Activated CD4-positive, alpha-beta memory T cell treated with anti-CD3 and anti-CD28 coated beads, Interleukin-2, amount 10 ng/mL, durations not matched to agents 7 days and 5 days (primary cell): ENCODE data around the gene SERINC2. TPM values are rescaled to one million over a fixed set of nuclear protein-coding genes. Genes with fewer than 3 reads are reported as not detected.

Experiments used
- CTCF ChIA-PET: fragments of 350-600 bp; sonication (Branson Sonifier 250); formaldehyde crosslinking; loops from one replicate; lab custom pipeline; 2021; ENCODE audit warnings: antibody characterized with exemption, inconsistent platforms; lab: Charles Lee
- POLR2A ChIA-PET: fragments of 350-600 bp; sonication (Branson Sonifier 250); formaldehyde crosslinking; loops from one replicate; lab custom pipeline; 2021; ENCODE audit warnings: antibody characterized with exemption; lab: Charles Lee
- DNase-seq: peaks from one replicate; pipeline ENCODE4 v3.0.0-alpha.2; 2020
- H3K27ac Mint-ChIP-seq: one replicate; pipeline ENCODE4 v1.8.0; 2021; ENCODE audit warnings: mild to moderate bottlenecking, mixed read lengths
- H3K27me3 Mint-ChIP-seq: one replicate; pipeline ENCODE4 v1.8.0; 2021; ENCODE audit warnings: mixed read lengths
- H3K36me3 Mint-ChIP-seq: one replicate; pipeline ENCODE4 v1.8.0; 2021; ENCODE audit warnings: low read depth, mixed read lengths
- H3K4me1 Mint-ChIP-seq: one replicate; pipeline ENCODE4 v1.8.0; 2021; ENCODE audit warnings: mixed read lengths
- H3K4me3 Mint-ChIP-seq: one replicate; pipeline ENCODE4 v1.8.0; 2021; ENCODE audit warnings: mild to moderate bottlenecking, mixed read lengths
- H3K9me3 Mint-ChIP-seq: one replicate; pipeline ENCODE4 v1.8.0; 2021; ENCODE audit warnings: mixed read lengths
- total RNA-seq, 2 experiments: library from RNA; stranded (reverse); gene quantifications; one replicate each; pipeline ENCODE4 v1.2.3, GENCODE V29; 2021

Gene SERINC2
- total RNA-seq, 2 experiments from 2014 or later: 0.10 to 0.13 TPM

- H3K27ac Mint-ChIP-seq: no peak overlapping the region
- peaks cover 12% of the 10 kb centered on the region for H3K4me1 Mint-ChIP-seq
- ChIA-PET CTCF (interaction anchor here (1.3 to 4.5 kb wide), 7 partner anchors 10 to 208 kb away, joined by 3 to 42 read pairs (median 10); no protein-coding TSS in a partner anchor), POLR2A (no interaction called here)
- DNase-seq: no peak
- no peaks in the 10 kb centered on the region for H3K36me3 Mint-ChIP-seq
- peaks cover 3% of the 10 kb centered on the region for H3K27me3 Mint-ChIP-seq
- no peaks in the 10 kb centered on the region for H3K9me3 Mint-ChIP-seq
- no peak overlapping the region for H3K4me3 Mint-ChIP-seq
These were observed 19.6 kb upstream of the SERINC2 start for GRCh38 chr1:31393463-31393862.

- H3K4me1 Mint-ChIP-seq: peaks cover 12% of the 10 kb centered on the region
These were observed 18.3 kb upstream of the SERINC2 start for GRCh38 chr1:31394584-31395193.

GRCh38 chr1:31396633-31397351, 16.2 kb upstream of the SERINC2 start:
- no peak overlapping the region for H3K27ac Mint-ChIP-seq
- peaks cover 16% of the 10 kb centered on the region for H3K4me1 Mint-ChIP-seq
- POLR2A ChIA-PET: interaction anchor here (0.9 kb wide), 1 partner anchor 13 kb away, joined by 3 read pairs; no protein-coding TSS in a partner anchor
- CTCF ChIA-PET: interaction anchor here (0.8 to 4.5 kb wide), 7 partner anchors 15 to 392 kb away, joined by 3 to 42 read pairs (median 4); no protein-coding TSS in a partner anchor
- H3K4me3 Mint-ChIP-seq: no peak overlapping the region
- no peaks in the 10 kb centered on the region for H3K36me3 Mint-ChIP-seq
- no peak for DNase-seq
- H3K9me3 Mint-ChIP-seq: no peaks in the 10 kb centered on the region
- H3K27me3 Mint-ChIP-seq: peaks cover 7% of the 10 kb centered on the region

More at GRCh38 chr1:31394584-31395193, 18.3 kb upstream of the SERINC2 start:
- no peaks in the 10 kb centered on the region for H3K36me3 Mint-ChIP-seq
- POLR2A ChIA-PET: interaction anchor here (0.8 to 1.3 kb wide), 5 partner anchors 10 to 154 kb away, joined by 3 read pairs; partner anchors contain the start of genes SERINC2, SNRNP40 and ZCCHC17
- H3K27ac Mint-ChIP-seq: no peak overlapping the region
- H3K9me3 Mint-ChIP-seq: no peaks in the 10 kb centered on the region
- H3K4me3 Mint-ChIP-seq: peak overlapping the region; percentile 73
- peak; percentile 82 for DNase-seq
- CTCF ChIA-PET: interaction anchor here (0.6 to 4.5 kb wide), 30 partner anchors 11 to 418 kb away, joined by 3 to 42 read pairs (median 4); partner anchors contain the start of genes FABP3 and PEF1
- H3K27me3 Mint-ChIP-seq: peaks cover 3% of the 10 kb centered on the region

- POLR2A ChIA-PET: no interaction called here
- H3K9me3 Mint-ChIP-seq: no peaks in the 10 kb centered on the region
- H3K27ac Mint-ChIP-seq: no peak overlapping the region
- CTCF ChIA-PET: interaction anchor here (0.8 to 4.5 kb wide), 6 partner anchors 23 to 392 kb away, joined by 3 to 42 read pairs (median 4); no protein-coding TSS in a partner anchor
- no peak for DNase-seq
- H3K4me3 Mint-ChIP-seq: no peak overlapping the region
- H3K4me1 Mint-ChIP-seq: peaks cover 16% of the 10 kb centered on the region
- H3K27me3 Mint-ChIP-seq: peaks cover 4% of the 10 kb centered on the region
- H3K36me3 Mint-ChIP-seq: no peaks in the 10 kb centered on the region
These were observed 15.5 kb upstream of the SERINC2 start for GRCh38 chr1:31397360-31398095.

GRCh38 chr1:31398246-31398645, 14.8 kb upstream of the SERINC2 start:
- ChIA-PET POLR2A (no interaction called here), CTCF (interaction anchor here (1.0 kb wide), 1 partner anchor 150 kb away, joined by 4 read pairs; no protein-coding TSS in a partner anchor)
- H3K9me3 Mint-ChIP-seq: no peaks in the 10 kb centered on the region
- no peaks in the 10 kb centered on the region for H3K36me3 Mint-ChIP-seq
- H3K27ac Mint-ChIP-seq: no peak overlapping the region
- DNase-seq: no peak
- H3K4me1 Mint-ChIP-seq: peaks cover 16% of the 10 kb centered on the region
- no peak overlapping the region for H3K4me3 Mint-ChIP-seq
- peaks cover 4% of the 10 kb centered on the region for H3K27me3 Mint-ChIP-seq

- no peaks in the 10 kb centered on the region for H3K9me3 Mint-ChIP-seq
- peaks cover 7% of the 10 kb centered on the region for H3K27me3 Mint-ChIP-seq
- CTCF ChIA-PET: no interaction called here
- no peak overlapping the region for H3K27ac Mint-ChIP-seq
- no peaks in the 10 kb centered on the region for H3K36me3 Mint-ChIP-seq
- no peak for DNase-seq
- H3K4me1 Mint-ChIP-seq: peaks cover 8% of the 10 kb centered on the region
- POLR2A ChIA-PET: no interaction called here
- no peak overlapping the region for H3K4me3 Mint-ChIP-seq
These were observed 13.0 kb upstream of the SERINC2 start for GRCh38 chr1:31399976-31400375.

- ChIA-PET CTCF (no interaction called here), POLR2A (no interaction called here)
- no peak for DNase-seq
These were observed 12.6 kb upstream of the SERINC2 start for GRCh38 chr1:31400393-31400792.

GRCh38 chr1:31401241-31401640, 11.8 kb upstream of the SERINC2 start:
- H3K9me3 Mint-ChIP-seq: no peaks in the 10 kb centered on the region
- no peak overlapping the region for H3K27ac Mint-ChIP-seq
- peaks cover 7% of the 10 kb centered on the region for H3K27me3 Mint-ChIP-seq
- peaks cover 4% of the 10 kb centered on the region for H3K4me1 Mint-ChIP-seq
- DNase-seq: no peak
- H3K36me3 Mint-ChIP-seq: no peaks in the 10 kb centered on the region
- ChIA-PET CTCF (interaction anchor here (0.7 to 1.5 kb wide), 2 partner anchors 19 to 148 kb away, joined by 3 read pairs; no protein-coding TSS in a partner anchor), POLR2A (no interaction called here)
- no peak overlapping the region for H3K4me3 Mint-ChIP-seq

More at GRCh38 chr1:31400393-31400792, 12.6 kb upstream of the SERINC2 start:
- no peak overlapping the region for H3K27ac Mint-ChIP-seq
- H3K4me3 Mint-ChIP-seq: no peak overlapping the region
- H3K36me3 Mint-ChIP-seq: no peaks in the 10 kb centered on the region
- peaks cover 5% of the 10 kb centered on the region for H3K4me1 Mint-ChIP-seq
- peaks cover 7% of the 10 kb centered on the region for H3K27me3 Mint-ChIP-seq
- H3K9me3 Mint-ChIP-seq: no peaks in the 10 kb centered on the region

- POLR2A ChIA-PET: no interaction called here
- no peak for DNase-seq
- Mint-ChIP-seq H3K9me3 (no peaks in the 10 kb centered on the region), H3K27ac (no peak overlapping the region), H3K27me3 (peaks cover 21% of the 10 kb centered on the region), H3K4me1 (no peaks in the 10 kb centered on the region), H3K4me3 (no peak overlapping the region), H3K36me3 (no peaks in the 10 kb centered on the region)
- CTCF ChIA-PET: interaction anchor here (0.6 to 1.4 kb wide), 2 partner anchors 11 to 252 kb away, joined by 3 to 6 read pairs; no protein-coding TSS in a partner anchor
These were observed 7.3 kb upstream of the SERINC2 start for GRCh38 chr1:31405578-31406245.

- no peaks in the 10 kb centered on the region for H3K36me3 Mint-ChIP-seq
These were observed 5.9 kb upstream of the SERINC2 start for GRCh38 chr1:31407029-31407626.

GRCh38 chr1:31408788-31409318, 4.2 kb upstream of the SERINC2 start:
- POLR2A ChIA-PET: no interaction called here
- no peak for DNase-seq

More at GRCh38 chr1:31407029-31407626, 5.9 kb upstream of the SERINC2 start:
- Mint-ChIP-seq H3K27ac (no peak overlapping the region), H3K27me3 (peaks cover 33% of the 10 kb centered on the region), H3K4me1 (no peaks in the 10 kb centered on the region), H3K9me3 (no peaks in the 10 kb centered on the region), H3K4me3 (no peak overlapping the region)
- CTCF ChIA-PET: interaction anchor here (1.4 kb wide), 1 partner anchor 12 kb away, joined by 6 read pairs; no protein-coding TSS in a partner anchor
- POLR2A ChIA-PET: interaction anchor here (0.6 kb wide), 1 partner anchor 80 kb away, joined by 3 read pairs; no protein-coding TSS in a partner anchor
- no peak for DNase-seq

More at GRCh38 chr1:31408788-31409318, 4.2 kb upstream of the SERINC2 start:
- Mint-ChIP-seq H3K9me3 (no peaks in the 10 kb centered on the region), H3K27me3 (peaks cover 39% of the 10 kb centered on the region), H3K36me3 (no peaks in the 10 kb centered on the region), H3K27ac (no peak overlapping the region), H3K4me1 (peaks cover 9% of the 10 kb centered on the region), H3K4me3 (no peak overlapping the region)
- CTCF ChIA-PET: interaction anchor here (1.0 kb wide), 1 partner anchor 228 kb away, joined by 3 read pairs; no protein-coding TSS in a partner anchor
